Measurements from ENCODE around the gene NDUFA7. TPM values are rescaled to one million over a fixed set of nuclear protein-coding genes. Genes with fewer than 3 reads are reported as not detected.
A peak's percentile ranks its signal among the peaks of the same experiment; 100 is the strongest.

NDUFA7 gene
- total RNA-seq, 1 experiment from 2014 or later: 76.4 TPM

DNA sequence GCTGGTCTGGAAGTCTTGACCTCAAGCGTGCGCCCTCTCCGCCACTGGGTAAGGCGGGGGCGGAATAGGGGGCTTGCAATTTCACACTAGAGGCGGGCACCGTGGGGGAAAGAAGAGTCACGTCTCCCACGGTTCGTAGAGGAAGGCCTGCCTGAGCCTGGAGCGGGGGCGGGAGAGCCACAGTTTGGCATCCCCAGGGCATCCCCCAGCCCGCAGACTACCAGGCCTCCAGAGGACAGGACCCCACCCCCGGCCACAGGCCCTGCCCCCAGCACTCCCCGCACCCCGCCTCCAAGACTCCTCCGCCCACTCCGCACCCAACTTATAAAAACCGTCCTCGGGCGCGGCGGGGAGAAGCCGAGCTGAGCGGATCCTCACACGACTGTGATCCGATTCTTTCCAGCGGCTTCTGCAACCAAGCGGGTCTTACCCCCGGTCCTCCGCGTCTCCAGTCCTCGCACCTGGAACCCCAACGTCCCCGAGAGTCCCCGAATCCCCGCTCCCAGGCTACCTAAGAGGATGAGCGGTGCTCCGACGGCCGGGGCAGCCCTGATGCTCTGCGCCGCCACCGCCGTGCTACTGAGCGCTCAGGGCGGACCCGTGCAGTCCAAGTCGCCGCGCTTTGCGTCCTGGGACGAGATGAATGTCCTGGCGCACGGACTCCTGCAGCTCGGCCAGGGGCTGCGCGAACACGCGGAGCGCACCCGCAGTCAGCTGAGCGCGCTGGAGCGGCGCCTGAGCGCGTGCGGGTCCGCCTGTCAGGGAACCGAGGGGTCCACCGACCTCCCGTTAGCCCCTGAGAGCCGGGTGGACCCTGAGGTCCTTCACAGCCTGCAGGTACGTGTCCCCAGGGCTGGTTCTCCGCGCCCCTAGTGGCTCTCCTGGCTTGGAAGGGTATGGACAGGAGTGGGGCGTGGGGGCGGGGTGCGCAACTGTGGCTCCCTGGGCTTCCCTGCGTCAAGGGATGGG, 42.9 kb upstream of the NDUFA7 start, which contains the start of gene ANGPTL4 (continued):
- TF ChIP-seq, protein P1, sequence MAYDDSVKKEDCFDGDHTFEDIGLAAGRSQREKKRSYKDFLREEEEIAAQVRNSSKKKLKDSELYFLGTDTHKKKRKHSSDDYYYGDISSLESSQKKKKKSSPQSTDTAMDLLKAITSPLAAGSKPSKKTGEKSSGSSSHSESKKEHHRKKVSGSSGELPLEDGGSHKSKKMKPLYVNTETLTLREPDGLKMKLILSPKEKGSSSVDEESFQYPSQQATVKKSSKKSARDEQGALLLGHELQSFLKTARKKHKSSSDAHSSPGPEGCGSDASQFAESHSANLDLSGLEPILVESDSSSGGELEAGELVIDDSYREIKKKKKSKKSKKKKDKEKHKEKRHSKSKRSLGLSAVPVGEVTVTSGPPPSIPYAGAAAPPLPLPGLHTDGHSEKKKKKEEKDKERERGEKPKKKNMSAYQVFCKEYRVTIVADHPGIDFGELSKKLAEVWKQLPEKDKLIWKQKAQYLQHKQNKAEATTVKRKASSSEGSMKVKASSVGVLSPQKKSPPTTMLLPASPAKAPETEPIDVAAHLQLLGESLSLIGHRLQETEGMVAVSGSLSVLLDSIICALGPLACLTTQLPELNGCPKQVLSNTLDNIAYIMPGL (CRISPR knock-in tag; IDR thresholded peaks at IDR 0.05): peak; percentile 64; the same call in 1 of the 2 replicates

- TF ChIP-seq NR1H2 (CRISPR knock-in tag; IDR thresholded peaks at IDR 0.05): no peak
- no peak for TF ChIP-seq SP1 (CRISPR knock-in tag; conservative IDR thresholded peaks at IDR 0.05)
- TF ChIP-seq ZNF317 (CRISPR knock-in tag; IDR thresholded peaks at IDR 0.05; ENCODE audit: borderline replicate concordance, low read depth): no peak
- TF ChIP-seq, protein P2, sequence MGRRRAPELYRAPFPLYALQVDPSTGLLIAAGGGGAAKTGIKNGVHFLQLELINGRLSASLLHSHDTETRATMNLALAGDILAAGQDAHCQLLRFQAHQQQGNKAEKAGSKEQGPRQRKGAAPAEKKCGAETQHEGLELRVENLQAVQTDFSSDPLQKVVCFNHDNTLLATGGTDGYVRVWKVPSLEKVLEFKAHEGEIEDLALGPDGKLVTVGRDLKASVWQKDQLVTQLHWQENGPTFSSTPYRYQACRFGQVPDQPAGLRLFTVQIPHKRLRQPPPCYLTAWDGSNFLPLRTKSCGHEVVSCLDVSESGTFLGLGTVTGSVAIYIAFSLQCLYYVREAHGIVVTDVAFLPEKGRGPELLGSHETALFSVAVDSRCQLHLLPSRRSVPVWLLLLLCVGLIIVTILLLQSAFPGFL (CRISPR knock-in tag; IDR thresholded peaks at IDR 0.05; ENCODE audit: borderline replicate concordance): no peak
- no peak for TF ChIP-seq ZNF263 (CRISPR knock-in tag; IDR thresholded peaks at IDR 0.05; ENCODE audit: low read depth)
- no peak for TF ChIP-seq CDX4 (CRISPR knock-in tag; IDR thresholded peaks at IDR 0.05; ENCODE audit: borderline replicate concordance)
- no peak for TF ChIP-seq ZNF396 (CRISPR knock-in tag; IDR thresholded peaks at IDR 0.05; ENCODE audit: borderline replicate concordance)
- no peak for TF ChIP-seq ZNF121 (CRISPR knock-in tag; IDR thresholded peaks at IDR 0.05)
- TF ChIP-seq, protein P3, sequence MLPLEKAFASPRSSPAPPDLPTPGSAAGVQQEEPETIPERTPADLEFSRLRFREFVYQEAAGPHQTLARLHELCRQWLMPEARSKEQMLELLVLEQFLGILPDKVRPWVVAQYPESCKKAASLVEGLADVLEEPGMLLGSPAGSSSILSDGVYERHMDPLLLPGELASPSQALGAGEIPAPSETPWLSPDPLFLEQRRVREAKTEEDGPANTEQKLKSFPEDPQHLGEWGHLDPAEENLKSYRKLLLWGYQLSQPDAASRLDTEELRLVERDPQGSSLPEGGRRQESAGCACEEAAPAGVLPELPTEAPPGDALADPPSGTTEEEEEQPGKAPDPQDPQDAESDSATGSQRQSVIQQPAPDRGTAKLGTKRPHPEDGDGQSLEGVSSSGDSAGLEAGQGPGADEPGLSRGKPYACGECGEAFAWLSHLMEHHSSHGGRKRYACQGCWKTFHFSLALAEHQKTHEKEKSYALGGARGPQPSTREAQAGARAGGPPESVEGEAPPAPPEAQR (CRISPR knock-in tag; IDR thresholded peaks at IDR 0.05): no peak
- TF ChIP-seq ATF1 (CRISPR knock-in tag; IDR thresholded peaks at IDR 0.05): no peak
- TF ChIP-seq FOXP1 (CRISPR knock-in tag; IDR thresholded peaks at IDR 0.05; ENCODE audit: borderline replicate concordance): no peak
- no peak for TF ChIP-seq TCF7 (CRISPR knock-in tag; IDR thresholded peaks at IDR 0.05; ENCODE audit: low read depth)
- no peak for TF ChIP-seq NFE2L1 (CRISPR knock-in tag; IDR thresholded peaks at IDR 0.05)
- TF ChIP-seq, protein P4, sequence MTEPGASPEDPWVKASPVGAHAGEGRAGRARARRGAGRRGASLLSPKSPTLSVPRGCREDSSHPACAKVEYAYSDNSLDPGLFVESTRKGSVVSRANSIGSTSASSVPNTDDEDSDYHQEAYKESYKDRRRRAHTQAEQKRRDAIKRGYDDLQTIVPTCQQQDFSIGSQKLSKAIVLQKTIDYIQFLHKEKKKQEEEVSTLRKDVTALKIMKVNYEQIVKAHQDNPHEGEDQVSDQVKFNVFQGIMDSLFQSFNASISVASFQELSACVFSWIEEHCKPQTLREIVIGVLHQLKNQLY (CRISPR knock-in tag; IDR thresholded peaks at IDR 0.05): no peak
- no peak for TF ChIP-seq ZNF423 (CRISPR knock-in tag; IDR thresholded peaks at IDR 0.05)
- no peak for TF ChIP-seq NFYB (CRISPR knock-in tag; conservative IDR thresholded peaks at IDR 0.05; ENCODE audit: low read depth)
- no peak for TF ChIP-seq SOX15 (CRISPR knock-in tag; IDR thresholded peaks at IDR 0.05)
- TF ChIP-seq MYBL2 (CRISPR knock-in tag; IDR thresholded peaks at IDR 0.05): no peak
- no peak for TF ChIP-seq ZNF671 (CRISPR knock-in tag; IDR thresholded peaks at IDR 0.05)
- no peak for TF ChIP-seq CREB1 (CRISPR knock-in tag; IDR thresholded peaks at IDR 0.05)
- Mint-ChIP-seq H3K27ac (no peak overlapping the region), H3K4me3 (no peak overlapping the region), H3K27me3 (ENCODE audit: low read depth) (peaks cover 59% of the 10 kb centered on the region), H3K36me3 (no peaks in the 10 kb centered on the region), H3K9me3 (no peaks in the 10 kb centered on the region), H3K4me1 (peaks cover 14% of the 10 kb centered on the region)
- DNase-seq (ENCODE audit: low spot score): no peak
- POLR2A ChIA-PET: interaction anchor here (0.7 kb wide), 1 partner anchor 151 kb away, joined by 5 read pairs; no protein-coding TSS in a partner anchor
- CTCF ChIA-PET: interaction anchor here (0.6 to 3.5 kb wide), 9 partner anchors 8 to 254 kb away, joined by 3 to 37 read pairs (median 3); partner anchors contain the start of gene MARCHF2
- ATAC-seq: no peak
These were observed 41.0 kb upstream of the NDUFA7 start for GRCh38 chr19:8361921-8362793.

All from WTC11 (cell line).